Tibial nerve (tissue), 4 donors: ENCODE measurements around the gene EN2.

Source experiments
- EP300 ChIP-seq, 2 donors: sonication (generic); formaldehyde crosslinking; IDR thresholded peaks; one replicate each; pipeline ENCODE4 v1.6.1; 2017; ENCODE audit warnings: antibody characterized with exemption in 2 of 2, mild to moderate bottlenecking in 1 of 2
- TF ChIP-seq, protein P1 (sequence below), 5 experiments: fragments of 200-600 bp in 3 of 5; fragments of 450-650 bp in 2 of 5; sonication (generic) in 3 of 5; IDR thresholded peaks; one replicate each; pipeline ENCODE4 v1.5.1; 2016 to 2019; ENCODE audit warnings: antibody characterized with exemption in 5 of 5, mild to moderate bottlenecking in 3 of 5, moderate library complexity in 2 of 5

DNA sequence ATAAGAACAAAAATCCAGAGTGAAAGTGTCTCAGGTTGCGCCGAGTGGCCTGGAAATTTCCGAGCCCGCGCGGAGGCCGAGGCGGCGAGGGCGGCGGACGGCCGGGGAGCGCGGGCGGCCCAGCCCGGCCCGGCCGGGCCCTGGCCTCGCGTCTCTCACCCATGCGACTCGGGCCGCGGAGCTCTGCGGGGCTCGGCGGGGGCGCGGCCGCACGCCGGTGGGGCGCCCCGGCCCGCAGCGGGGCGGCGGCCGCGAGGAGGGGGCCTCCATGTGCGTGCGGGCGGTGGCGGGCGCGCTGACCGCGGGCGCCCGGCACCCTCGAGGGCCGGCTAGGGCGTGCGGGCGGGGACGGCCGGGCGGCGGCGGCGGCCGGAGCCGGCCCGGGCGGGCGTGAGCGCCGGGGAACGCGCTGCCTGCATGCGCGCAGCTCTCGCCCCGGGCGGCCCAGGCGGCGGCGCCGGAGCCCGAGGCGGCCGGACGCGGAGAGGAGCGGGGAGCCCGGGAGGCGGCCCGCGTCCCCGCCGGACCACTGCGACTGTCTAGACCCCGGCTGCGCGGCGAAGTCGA lies 302 bp upstream of the EN2 start:
- TF ChIP-seq, protein P1, sequence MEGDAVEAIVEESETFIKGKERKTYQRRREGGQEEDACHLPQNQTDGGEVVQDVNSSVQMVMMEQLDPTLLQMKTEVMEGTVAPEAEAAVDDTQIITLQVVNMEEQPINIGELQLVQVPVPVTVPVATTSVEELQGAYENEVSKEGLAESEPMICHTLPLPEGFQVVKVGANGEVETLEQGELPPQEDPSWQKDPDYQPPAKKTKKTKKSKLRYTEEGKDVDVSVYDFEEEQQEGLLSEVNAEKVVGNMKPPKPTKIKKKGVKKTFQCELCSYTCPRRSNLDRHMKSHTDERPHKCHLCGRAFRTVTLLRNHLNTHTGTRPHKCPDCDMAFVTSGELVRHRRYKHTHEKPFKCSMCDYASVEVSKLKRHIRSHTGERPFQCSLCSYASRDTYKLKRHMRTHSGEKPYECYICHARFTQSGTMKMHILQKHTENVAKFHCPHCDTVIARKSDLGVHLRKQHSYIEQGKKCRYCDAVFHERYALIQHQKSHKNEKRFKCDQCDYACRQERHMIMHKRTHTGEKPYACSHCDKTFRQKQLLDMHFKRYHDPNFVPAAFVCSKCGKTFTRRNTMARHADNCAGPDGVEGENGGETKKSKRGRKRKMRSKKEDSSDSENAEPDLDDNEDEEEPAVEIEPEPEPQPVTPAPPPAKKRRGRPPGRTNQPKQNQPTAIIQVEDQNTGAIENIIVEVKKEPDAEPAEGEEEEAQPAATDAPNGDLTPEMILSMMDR (IDR thresholded peaks at IDR 0.05): no peak
- no peak for TF ChIP-seq EP300 (IDR thresholded peaks at IDR 0.05)
